ENCODE data around the gene ZBTB44.

ZBTB44 gene

DNA sequence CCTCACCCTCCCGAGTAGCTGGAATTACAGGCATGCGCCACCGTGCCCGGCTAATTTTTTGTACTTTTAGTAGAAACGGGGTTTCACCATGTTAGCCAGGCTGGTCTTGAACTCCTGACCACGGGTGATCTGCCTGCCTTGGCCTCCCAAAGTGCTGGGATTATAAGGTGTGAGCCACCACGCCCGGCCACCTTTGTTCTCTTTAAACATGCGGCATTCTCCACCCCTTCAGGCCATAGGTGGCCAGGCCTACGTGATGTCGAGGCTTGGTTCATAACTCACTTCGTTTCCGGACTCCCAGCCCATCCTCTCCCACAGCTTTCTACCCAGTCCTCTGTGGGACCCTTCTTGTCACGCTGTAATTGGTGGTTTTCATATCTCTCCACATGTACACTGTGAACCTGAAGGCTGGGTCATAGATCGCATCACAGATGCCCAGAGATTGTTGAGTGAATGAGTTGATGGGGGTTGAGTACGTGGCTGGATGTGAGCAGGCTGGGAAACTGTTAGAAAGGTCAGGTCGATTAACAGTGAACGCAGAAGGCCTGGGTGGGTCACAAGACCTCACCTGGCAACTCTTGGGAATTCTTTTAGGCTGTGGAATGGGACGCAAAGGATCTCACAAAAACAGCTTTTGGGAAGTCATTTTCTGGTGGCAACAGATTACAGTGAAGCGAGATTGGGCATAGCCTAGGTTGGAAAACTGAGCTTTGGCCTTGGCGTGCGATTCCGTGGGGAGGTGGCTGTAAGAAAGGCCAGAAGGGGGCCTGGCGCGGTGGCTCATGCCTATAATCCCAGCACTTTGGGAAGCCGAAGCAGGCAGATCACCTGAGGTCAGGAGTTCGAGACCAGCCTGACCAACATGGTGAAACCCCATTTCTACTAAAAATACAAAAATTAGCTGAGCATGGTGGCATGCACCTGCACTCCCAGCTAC, 110.7 kb downstream of the ZBTB44 start:
- DNase-seq (ENCODE audit: extremely low spot score): no peak
- TF ChIP-seq, protein P1, sequence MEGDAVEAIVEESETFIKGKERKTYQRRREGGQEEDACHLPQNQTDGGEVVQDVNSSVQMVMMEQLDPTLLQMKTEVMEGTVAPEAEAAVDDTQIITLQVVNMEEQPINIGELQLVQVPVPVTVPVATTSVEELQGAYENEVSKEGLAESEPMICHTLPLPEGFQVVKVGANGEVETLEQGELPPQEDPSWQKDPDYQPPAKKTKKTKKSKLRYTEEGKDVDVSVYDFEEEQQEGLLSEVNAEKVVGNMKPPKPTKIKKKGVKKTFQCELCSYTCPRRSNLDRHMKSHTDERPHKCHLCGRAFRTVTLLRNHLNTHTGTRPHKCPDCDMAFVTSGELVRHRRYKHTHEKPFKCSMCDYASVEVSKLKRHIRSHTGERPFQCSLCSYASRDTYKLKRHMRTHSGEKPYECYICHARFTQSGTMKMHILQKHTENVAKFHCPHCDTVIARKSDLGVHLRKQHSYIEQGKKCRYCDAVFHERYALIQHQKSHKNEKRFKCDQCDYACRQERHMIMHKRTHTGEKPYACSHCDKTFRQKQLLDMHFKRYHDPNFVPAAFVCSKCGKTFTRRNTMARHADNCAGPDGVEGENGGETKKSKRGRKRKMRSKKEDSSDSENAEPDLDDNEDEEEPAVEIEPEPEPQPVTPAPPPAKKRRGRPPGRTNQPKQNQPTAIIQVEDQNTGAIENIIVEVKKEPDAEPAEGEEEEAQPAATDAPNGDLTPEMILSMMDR (IDR thresholded peaks at IDR 0.05; ENCODE audit: control extremely low read depth, extremely low read depth, low read depth, missing control alignments): no peak
- ChIA-PET POLR2A (no interaction called here), CTCF (interaction anchor here (1.4 to 2.7 kb wide), 2 partner anchors 9 to 71 kb away, joined by 3 to 15 read pairs; no protein-coding TSS in a partner anchor)

DNA sequence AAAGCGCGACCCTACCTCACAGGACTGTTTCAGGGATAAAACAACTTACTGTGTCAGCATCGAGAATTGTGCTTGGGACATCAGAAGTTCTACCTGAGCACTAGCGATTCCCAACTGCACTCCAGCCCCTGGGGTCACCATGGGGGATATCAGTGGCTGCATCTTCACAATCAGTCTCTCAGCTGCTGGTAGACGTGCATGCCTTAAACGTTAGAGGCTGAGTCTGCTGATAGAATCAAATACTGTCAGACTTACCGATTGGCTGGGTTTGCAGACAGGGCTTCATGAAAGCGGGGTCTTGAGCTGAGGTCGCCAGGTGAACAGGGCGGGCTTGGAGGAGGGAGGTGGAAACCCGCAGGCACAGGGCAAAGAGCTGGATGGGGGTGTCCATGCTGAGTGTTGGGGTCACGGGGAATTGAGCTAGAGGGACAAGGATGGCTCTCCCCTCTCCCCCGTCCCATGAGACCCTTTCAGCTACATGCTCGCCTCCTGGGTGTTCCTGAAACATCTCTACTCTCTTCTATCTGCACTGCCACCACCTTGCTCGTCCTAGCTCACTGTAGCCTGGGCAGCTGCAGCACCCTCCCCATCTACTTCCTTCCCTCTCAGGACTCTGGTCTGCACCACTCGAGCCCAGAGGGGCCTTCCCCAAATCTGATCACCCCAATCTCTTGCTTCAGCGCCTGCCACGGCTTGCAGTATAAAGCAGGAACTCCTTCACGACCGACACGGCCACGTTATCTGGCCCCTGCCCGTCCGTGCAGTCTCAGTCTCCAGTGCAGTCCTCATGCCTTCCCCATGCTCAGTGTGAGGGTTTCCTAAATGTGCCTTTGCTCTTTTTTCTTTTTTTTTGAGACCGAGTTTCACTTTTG, 111.7 kb downstream of the ZBTB44 start:
- POLR2A ChIA-PET: no interaction called here
- TF ChIP-seq, protein P1 (IDR thresholded peaks at IDR 0.05; ENCODE audit: control extremely low read depth, extremely low read depth, low read depth, missing control alignments): no peak
- no peak for DNase-seq (ENCODE audit: extremely low spot score)
- CTCF ChIA-PET: interaction anchor here (1.0 to 2.7 kb wide), 3 partner anchors 10 to 230 kb away, joined by 3 to 15 read pairs (median 3); no protein-coding TSS in a partner anchor

DNA sequence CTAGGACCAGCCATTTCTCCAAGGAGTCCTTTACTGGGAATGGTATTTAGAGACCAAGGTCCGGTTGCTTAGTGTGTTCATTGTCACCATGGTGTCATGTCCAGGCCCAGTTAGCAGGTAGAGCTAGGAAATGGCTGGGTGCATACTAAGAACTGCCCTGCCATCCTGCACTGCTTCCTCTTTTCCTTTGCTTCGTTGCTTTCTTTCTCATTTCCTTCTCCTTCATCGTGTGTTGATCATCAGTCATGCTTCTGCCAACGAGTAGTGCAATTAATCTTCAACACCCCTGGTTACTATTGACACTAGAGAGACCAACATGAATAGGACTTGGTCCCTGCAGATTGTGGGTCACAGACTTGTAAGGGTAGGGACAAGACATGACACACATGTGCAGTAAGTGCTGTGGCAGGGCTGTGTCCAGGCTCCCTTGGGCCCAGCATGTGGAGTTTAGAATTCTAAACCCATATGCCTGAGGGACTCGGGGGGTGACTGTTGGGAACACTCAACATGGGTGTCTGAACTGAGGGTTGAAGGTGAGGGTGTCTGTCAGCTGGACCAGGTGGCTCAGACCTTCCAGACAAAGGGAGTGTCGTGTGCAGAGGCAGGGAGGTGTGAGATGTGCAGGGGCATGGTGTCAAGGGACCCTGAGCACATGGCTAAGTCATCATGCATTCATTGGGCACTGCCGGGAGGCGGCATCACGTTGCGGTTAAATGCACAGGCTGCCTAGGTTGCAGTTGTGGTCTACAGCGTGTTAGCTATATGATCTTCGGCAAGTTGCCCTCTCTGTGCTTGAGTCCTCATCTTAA, 112.5 kb downstream of the ZBTB44 start:
- ChIA-PET POLR2A (no interaction called here), CTCF (interaction anchor here (1.0 to 2.7 kb wide), 4 partner anchors 10 to 231 kb away, joined by 3 to 15 read pairs (median 9); no protein-coding TSS in a partner anchor)
- TF ChIP-seq, protein P1 (IDR thresholded peaks at IDR 0.05; ENCODE audit: control extremely low read depth, extremely low read depth, low read depth, missing control alignments): no peak
- no peak for DNase-seq (ENCODE audit: extremely low spot score)

DNA sequence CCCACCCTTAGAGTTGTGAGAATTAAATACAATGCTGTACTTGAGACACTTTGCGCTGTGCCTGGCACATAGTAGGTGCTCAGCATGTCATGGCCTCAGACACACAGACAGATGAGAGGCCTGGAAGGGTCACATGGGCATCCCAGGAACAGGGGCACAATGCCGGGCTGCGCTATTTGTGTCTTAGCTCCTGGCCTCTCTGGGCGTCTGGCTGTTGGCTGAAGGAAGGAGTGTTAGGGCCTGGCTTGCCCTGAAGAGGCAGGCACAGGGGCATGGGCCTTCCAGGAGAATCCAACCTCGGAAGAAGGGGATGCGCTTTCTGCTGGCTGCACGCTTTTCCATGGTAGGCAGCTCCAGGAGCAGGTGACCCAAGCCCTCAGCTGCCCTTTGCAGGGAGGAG, 113.7 kb downstream of the ZBTB44 start:
- TF ChIP-seq, protein P1 (IDR thresholded peaks at IDR 0.05; ENCODE audit: control extremely low read depth, extremely low read depth, low read depth, missing control alignments): no peak
- ChIA-PET POLR2A (no interaction called here), CTCF (interaction anchor here (1.0 to 2.0 kb wide), 2 partner anchors 12 to 230 kb away, joined by 3 to 15 read pairs; no protein-coding TSS in a partner anchor)
- no peak for DNase-seq (ENCODE audit: extremely low spot score)

DNA sequence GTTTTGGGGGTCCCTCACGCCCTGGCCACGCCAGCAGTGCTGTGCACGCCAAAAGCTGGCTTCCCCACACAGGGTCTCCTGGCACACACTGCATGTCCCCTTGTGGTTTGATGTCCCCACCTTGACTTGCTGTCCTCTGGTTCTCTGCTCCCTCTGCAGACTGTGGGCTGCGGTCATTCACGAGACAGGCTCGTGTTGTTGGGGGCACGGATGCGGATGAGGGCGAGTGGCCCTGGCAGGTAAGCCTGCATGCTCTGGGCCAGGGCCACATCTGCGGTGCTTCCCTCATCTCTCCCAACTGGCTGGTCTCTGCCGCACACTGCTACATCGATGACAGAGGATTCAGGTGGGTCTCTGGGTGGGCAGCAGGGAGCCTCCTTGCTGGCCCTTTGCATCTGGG, 114.9 kb downstream of the ZBTB44 start:
- ChIA-PET CTCF (no interaction called here), POLR2A (no interaction called here)
- DNase-seq (ENCODE audit: extremely low spot score): no peak
- TF ChIP-seq, protein P1 (IDR thresholded peaks at IDR 0.05; ENCODE audit: control extremely low read depth, extremely low read depth, low read depth, missing control alignments): no peak
